ENCODE results near the gene FLNA. TPM values are rescaled to one million over a fixed set of nuclear protein-coding genes. Genes with fewer than 3 reads are reported as not detected.

FLNA gene
- total RNA-seq, 1 experiment from 2014 or later: 1,841 TPM

GRCh38 chrX:154332561-154332960 is 41.9 kb downstream of the FLNA start:
- no peak overlapping the region for H3K4me3 ChIP-seq
- TF ChIP-seq CTCF (conservative IDR thresholded peaks at IDR 0.05) (no peak), EZH2 (IDR thresholded peaks at IDR 0.05; ENCODE audit: low read depth) (no peak)
- H3K79me2 ChIP-seq (ENCODE audit: low read depth): no peaks in the 10 kb centered on the region
- H3K4me1 ChIP-seq (replicated peaks; ENCODE audit: insufficient read depth): no peaks in the 10 kb centered on the region
- no peak for DNase-seq
- H3K9me2 ChIP-seq (ENCODE audit: insufficient read depth): no peaks in the 10 kb centered on the region
- H3K9me3 ChIP-seq (ENCODE audit: insufficient read depth, low read depth): no peaks in the 10 kb centered on the region
- no peaks in the 10 kb centered on the region for H3F3A ChIP-seq (ENCODE audit: insufficient read depth, low read depth)
- intact Hi-C loops (cut with micrococcal nuclease; ENCODE audit: unreplicated experiment): no loop called here
- no peaks in the 10 kb centered on the region for H3K36me3 ChIP-seq (ENCODE audit: low read depth)
- ChIA-PET CTCF (no interaction called here), POLR2A (ENCODE audit: unreplicated experiment) (no interaction called here)
- H2AFZ ChIP-seq: no peak overlapping the region
- no peaks in the 10 kb centered on the region for H3K27me3 ChIP-seq (ENCODE audit: insufficient read depth, low read depth)
- H3K4me2 ChIP-seq: no peak overlapping the region
- no peaks in the 10 kb centered on the region for H4K20me1 ChIP-seq (ENCODE audit: insufficient read depth)
- BruUV-seq (replicated peaks): no TSS peak
- no peak overlapping the region for H3K27ac ChIP-seq

- DNase-seq: no peak
- Histone ChIP-seq H3K4me2 (no peak overlapping the region), H4K20me1 (ENCODE audit: insufficient read depth) (no peaks in the 10 kb centered on the region), H2AFZ (no peak overlapping the region), H3K27ac (no peak overlapping the region), H3K36me3 (ENCODE audit: low read depth) (no peaks in the 10 kb centered on the region), H3K27me3 (ENCODE audit: insufficient read depth, low read depth) (peaks cover 20% of the 10 kb centered on the region), H3F3A (ENCODE audit: insufficient read depth, low read depth) (no peaks in the 10 kb centered on the region), H3K9me3 (ENCODE audit: insufficient read depth, low read depth) (no peaks in the 10 kb centered on the region), H3K79me2 (ENCODE audit: low read depth) (no peaks in the 10 kb centered on the region), H3K9me2 (ENCODE audit: insufficient read depth) (no peaks in the 10 kb centered on the region), H3K4me1 (replicated peaks; ENCODE audit: insufficient read depth) (no peaks in the 10 kb centered on the region), H3K4me3 (no peak overlapping the region)
- TF ChIP-seq EZH2 (IDR thresholded peaks at IDR 0.05; ENCODE audit: low read depth) (no peak), CTCF (conservative IDR thresholded peaks at IDR 0.05) (no peak)
- no TSS peak for BruUV-seq (replicated peaks)
- ChIA-PET POLR2A (ENCODE audit: unreplicated experiment) (no interaction called here), CTCF (no interaction called here)
- intact Hi-C loops (cut with micrococcal nuclease; ENCODE audit: unreplicated experiment): no loop called here
Observed at GRCh38 chrX:154329294-154329693, 45.1 kb downstream of the FLNA start.

- ChIA-PET POLR2A (ENCODE audit: unreplicated experiment) (no interaction called here), CTCF (no interaction called here)
- no peaks in the 10 kb centered on the region for H4K20me1 ChIP-seq (ENCODE audit: insufficient read depth)
- no peak for DNase-seq
- H3K79me2 ChIP-seq (ENCODE audit: low read depth): no peaks in the 10 kb centered on the region
- no peak overlapping the region for H3K4me3 ChIP-seq
- no peak overlapping the region for H3K4me2 ChIP-seq
- H3K9me2 ChIP-seq (ENCODE audit: insufficient read depth): no peaks in the 10 kb centered on the region
- H3K4me1 ChIP-seq (replicated peaks; ENCODE audit: insufficient read depth): no peaks in the 10 kb centered on the region
- no peak overlapping the region for H3K27ac ChIP-seq
- no peaks in the 10 kb centered on the region for H3K9me3 ChIP-seq (ENCODE audit: insufficient read depth, low read depth)
- intact Hi-C loops (cut with micrococcal nuclease; ENCODE audit: unreplicated experiment): no loop called here
- peaks cover 27% of the 10 kb centered on the region for H3K27me3 ChIP-seq (ENCODE audit: insufficient read depth, low read depth)
- no peaks in the 10 kb centered on the region for H3F3A ChIP-seq (ENCODE audit: insufficient read depth, low read depth)
- no peak overlapping the region for H2AFZ ChIP-seq
- TF ChIP-seq EZH2 (IDR thresholded peaks at IDR 0.05; ENCODE audit: low read depth) (no peak), CTCF (conservative IDR thresholded peaks at IDR 0.05) (no peak)
- no TSS peak for BruUV-seq (replicated peaks)
- no peaks in the 10 kb centered on the region for H3K36me3 ChIP-seq (ENCODE audit: low read depth)
Observed at GRCh38 chrX:154328646-154329045, 45.8 kb downstream of the FLNA start.

Measured in PC-9 (cell line).